Activated naive CD4-positive, alpha-beta T cell treated with anti-CD3 and anti-CD28 coated beads for 36 hours (primary cell): ENCODE data around the gene RP9. TPM values are rescaled to one million over a fixed set of nuclear protein-coding genes. Genes with fewer than 3 reads are reported as not detected.

ENCODE experiments used
- CTCF ChIA-PET: fragments of 350-600 bp; sonication (Branson Sonifier 250); formaldehyde crosslinking; loops from one replicate; lab custom pipeline; 2021; ENCODE audit warnings: antibody characterized with exemption; lab: Charles Lee
- DNase-seq: peaks from one replicate; pipeline ENCODE4 v3.0.0-alpha.2; 2020
- H3K27ac Mint-ChIP-seq: one replicate; pipeline ENCODE4 v1.8.0; 2021; ENCODE audit warnings: mild to moderate bottlenecking, mixed read lengths
- H3K27me3 Mint-ChIP-seq: one replicate; pipeline ENCODE4 v1.8.0; 2021; ENCODE audit warnings: low read depth, mixed read lengths
- H3K36me3 Mint-ChIP-seq: one replicate; pipeline ENCODE4 v1.8.0; 2021; ENCODE audit warnings: low read depth, mixed read lengths
- H3K4me1 Mint-ChIP-seq: one replicate; pipeline ENCODE4 v1.8.0; 2021; ENCODE audit warnings: low read depth, mixed read lengths
- H3K4me3 Mint-ChIP-seq: one replicate; pipeline ENCODE4 v1.8.0; 2021; ENCODE audit warnings: mild to moderate bottlenecking, moderate library complexity, mixed read lengths
- H3K9me3 Mint-ChIP-seq: one replicate; pipeline ENCODE4 v1.8.0; 2021; ENCODE audit warnings: mixed read lengths
- intact Hi-C: fragments of 100-400 bp; cut with micrococcal nuclease; formaldehyde crosslinking; loops from one replicate; pipeline ENCODE4 v1.15.1; 2023
- total RNA-seq, 2 experiments: library from RNA; stranded (reverse); gene quantifications; one replicate each; pipeline ENCODE4 v1.2.3, GENCODE V29; 2021

RP9 gene
- total RNA-seq, 2 experiments from 2014 or later: 14.2 to 17.6 TPM

DNA sequence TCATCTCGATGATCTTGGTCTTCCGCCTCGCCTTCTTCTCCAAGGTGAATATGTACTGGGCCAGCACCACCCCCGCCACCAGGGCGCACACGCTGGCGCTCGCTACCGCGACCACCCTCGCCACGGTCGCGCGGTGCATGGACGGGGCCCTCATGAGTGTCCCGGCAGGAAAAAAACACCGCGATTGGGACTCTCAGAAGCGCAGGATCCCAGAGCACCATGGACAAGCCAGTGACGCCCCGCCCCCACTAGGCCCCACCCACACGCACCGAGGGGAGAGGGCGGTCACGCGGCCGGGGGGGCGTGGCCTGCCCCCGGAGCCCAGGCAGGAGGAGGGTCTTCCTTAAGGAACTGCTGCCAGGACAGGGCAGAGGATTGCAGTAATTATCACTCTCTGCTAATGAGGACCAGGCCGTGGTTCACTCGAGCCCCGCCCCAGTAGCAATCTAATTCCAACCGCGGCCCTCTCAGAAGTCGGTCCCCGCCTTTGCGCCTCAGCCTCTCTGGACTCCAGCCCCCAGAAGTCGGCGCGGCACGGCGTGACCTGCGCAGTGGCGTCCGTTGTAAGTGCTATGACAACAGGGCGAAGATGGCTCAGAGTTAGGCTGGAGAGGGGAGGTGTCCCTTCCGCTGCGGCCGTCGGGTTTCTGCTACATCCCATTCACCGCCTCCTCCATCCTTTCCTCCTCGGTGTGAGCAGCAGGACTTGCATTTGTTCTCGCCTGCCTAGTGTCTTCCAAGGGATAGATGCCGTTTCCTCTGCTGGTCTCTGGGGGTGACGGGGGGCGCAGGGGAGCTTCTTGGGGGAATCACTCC, 20.0 kb upstream of the RP9 start, which contains the start of gene BBS9:
Gene BBS9 (plus strand): TSS at position 575 of the 816 bp plus-strand sequence. CDS start 16,689 bp downstream, outside the sequence.
- peak; percentile 95 for DNase-seq
- Mint-ChIP-seq H3K4me3 (peak within 1 kb of the TSS; percentile 93), H3K9me3 (no peaks in the 10 kb centered on the region), H3K36me3 (peaks cover 2% of the 10 kb centered on the region), H3K4me1 (peaks cover 21% of the 10 kb centered on the region), H3K27ac (peak within 1 kb of the TSS; percentile 72), H3K27me3 (no peaks in the 10 kb centered on the region)
- CTCF ChIA-PET: interaction anchor here (0.5 to 0.8 kb wide), 2 partner anchors 10 to 21 kb away, joined by 3 to 5 read pairs; no protein-coding TSS in a partner anchor
- intact Hi-C loops: loop anchor here (1.0 to 2.0 kb wide), 7 partner anchors 20 to 639 kb away; partner anchors contain the start of genes AVL9, LSM5, NT5C3A and RP9

- peak overlapping the region; percentile 72 for H3K27ac Mint-ChIP-seq
- intact Hi-C loops: loop anchor here (2.0 kb wide), 1 partner anchor 634 kb away; the partner anchor contains the start of gene AVL9
- H3K27me3 Mint-ChIP-seq: no peaks in the 10 kb centered on the region
- H3K4me1 Mint-ChIP-seq: peaks cover 21% of the 10 kb centered on the region
- H3K36me3 Mint-ChIP-seq: peaks cover 2% of the 10 kb centered on the region
- H3K4me3 Mint-ChIP-seq: peak overlapping the region; percentile 93
- CTCF ChIA-PET: no interaction called here
- DNase-seq: no peak
- no peaks in the 10 kb centered on the region for H3K9me3 Mint-ChIP-seq
Observed at GRCh38 chr7:33128631-33128989, 19.4 kb upstream of the RP9 start.

DNA sequence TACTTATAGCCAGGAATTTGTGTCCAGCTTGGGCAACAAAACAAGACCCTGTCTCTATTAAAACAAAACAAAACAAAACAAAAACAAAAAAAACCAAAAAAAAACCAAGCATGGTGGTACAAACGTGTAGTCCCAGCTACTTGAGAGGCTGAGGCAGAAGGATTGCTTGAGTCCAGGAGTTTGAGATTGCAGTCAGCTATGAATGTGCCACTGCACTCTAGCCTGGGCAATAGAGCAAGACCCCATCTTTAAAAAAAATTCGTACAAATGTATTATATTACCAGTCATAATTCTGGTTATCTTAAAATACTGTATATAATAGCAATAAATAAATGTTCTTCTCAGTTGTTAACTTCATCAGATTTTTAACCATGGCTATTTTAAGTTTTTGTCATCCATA, 17.9 kb upstream of the RP9 start:
- no peaks in the 10 kb centered on the region for H3K36me3 Mint-ChIP-seq
- no peak for DNase-seq
- H3K27ac Mint-ChIP-seq: no peak overlapping the region
- H3K9me3 Mint-ChIP-seq: no peaks in the 10 kb centered on the region
- intact Hi-C loops: no loop called here
- peaks cover 16% of the 10 kb centered on the region for H3K4me1 Mint-ChIP-seq
- CTCF ChIA-PET: interaction anchor here (1.0 kb wide), 1 partner anchor 26 kb away, joined by 3 read pairs; no protein-coding TSS in a partner anchor
- H3K4me3 Mint-ChIP-seq: no peak overlapping the region
- peaks cover under 1% of the 10 kb centered on the region for H3K27me3 Mint-ChIP-seq

DNA sequence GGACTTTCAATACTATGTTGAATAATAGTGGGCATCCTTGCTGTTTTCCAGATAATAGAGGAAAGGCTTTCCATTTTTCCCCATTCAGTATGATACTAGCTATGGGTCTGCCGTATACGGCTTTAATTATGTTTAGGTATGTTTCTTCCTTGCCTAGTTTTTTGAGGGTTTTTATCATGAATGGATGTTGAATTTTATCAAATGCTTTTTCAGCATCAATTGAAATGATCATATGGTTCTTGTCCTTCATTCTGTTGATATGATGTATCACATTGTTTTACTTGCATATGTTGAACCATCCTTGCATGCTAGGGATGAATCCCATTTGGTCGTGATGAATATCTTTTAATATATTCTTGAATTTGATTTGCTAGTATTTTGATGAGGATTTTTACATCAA, 9.2 kb upstream of the RP9 start:
- CTCF ChIA-PET: no interaction called here
- Mint-ChIP-seq H3K4me1 (no peaks in the 10 kb centered on the region), H3K36me3 (peaks cover 4% of the 10 kb centered on the region), H3K27ac (no peak overlapping the region), H3K27me3 (peaks cover 17% of the 10 kb centered on the region), H3K9me3 (peaks cover 5% of the 10 kb centered on the region), H3K4me3 (no peak overlapping the region)
- intact Hi-C loops: no loop called here
- no peak for DNase-seq

GRCh38 chr7:33114976-33115375, 5.8 kb upstream of the RP9 start:
- peaks cover 4% of the 10 kb centered on the region for H3K36me3 Mint-ChIP-seq
- H3K27me3 Mint-ChIP-seq: peaks cover 9% of the 10 kb centered on the region
- H3K27ac Mint-ChIP-seq: no peak overlapping the region
- H3K9me3 Mint-ChIP-seq: peaks cover 5% of the 10 kb centered on the region
- DNase-seq: no peak
- intact Hi-C loops: no loop called here
- H3K4me1 Mint-ChIP-seq: peaks cover 4% of the 10 kb centered on the region
- no peak overlapping the region for H3K4me3 Mint-ChIP-seq
- CTCF ChIA-PET: interaction anchor here (0.9 kb wide), 1 partner anchor 156 kb away, joined by 3 read pairs; no protein-coding TSS in a partner anchor

DNA sequence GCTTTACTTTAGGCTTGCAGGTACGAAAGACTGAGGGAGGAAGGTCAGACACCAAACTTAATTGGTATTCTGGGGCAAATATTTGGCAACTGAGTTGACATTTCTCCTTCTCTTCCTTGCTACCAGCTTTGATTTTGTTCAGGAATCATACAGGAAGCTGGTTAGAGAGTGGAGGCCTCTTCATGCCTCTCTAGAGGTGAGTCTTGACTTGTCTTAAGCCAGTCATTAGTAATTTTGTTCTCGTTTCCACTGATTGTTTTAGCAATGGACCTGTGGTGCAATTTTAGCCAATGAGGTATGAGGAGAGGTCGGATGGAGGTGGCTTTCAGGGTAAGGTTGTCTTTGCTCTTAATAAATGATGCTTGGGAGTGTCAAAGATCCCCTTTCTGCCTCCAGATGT, 2.4 kb upstream of the RP9 start:
- Mint-ChIP-seq H3K27me3 (peaks cover 2% of the 10 kb centered on the region), H3K36me3 (no peaks in the 10 kb centered on the region), H3K4me1 (peaks cover 25% of the 10 kb centered on the region), H3K27ac (no peak overlapping the region), H3K9me3 (no peaks in the 10 kb centered on the region), H3K4me3 (no peak overlapping the region)
- intact Hi-C loops: no loop called here
- no peak for DNase-seq
- CTCF ChIA-PET: interaction anchor here (0.6 to 5.2 kb wide), 3 partner anchors 40 to 266 kb away, joined by 3 to 43 read pairs (median 3); no protein-coding TSS in a partner anchor

GRCh38 chr7:33109758-33110238, 594 bp upstream of the RP9 start:
- Mint-ChIP-seq H3K27ac (no peak overlapping the region), H3K27me3 (no peaks in the 10 kb centered on the region), H3K4me3 (peak overlapping the region; percentile 67), H3K36me3 (no peaks in the 10 kb centered on the region), H3K4me1 (peaks cover 35% of the 10 kb centered on the region), H3K9me3 (no peaks in the 10 kb centered on the region)
- intact Hi-C loops: loop anchor here (1.0 to 2.0 kb wide), 7 partner anchors 20 to 417 kb away; partner anchors contain the start of gene BBS9
- CTCF ChIA-PET: interaction anchor here (0.6 to 5.2 kb wide), 9 partner anchors 11 to 388 kb away, joined by 3 to 43 read pairs (median 4); no protein-coding TSS in a partner anchor
- DNase-seq: peak; percentile 16

- intact Hi-C loops: loop anchor here (1.0 to 2.0 kb wide), 8 partner anchors 21 to 618 kb away; partner anchors contain the start of genes BBS9 and LSM5
- Mint-ChIP-seq H3K4me3 (peak overlapping the region; percentile 88), H3K27ac (peak overlapping the region; percentile 56), H3K36me3 (no peaks in the 10 kb centered on the region), H3K9me3 (no peaks in the 10 kb centered on the region), H3K27me3 (no peaks in the 10 kb centered on the region), H3K4me1 (peaks cover 39% of the 10 kb centered on the region)
- CTCF ChIA-PET: interaction anchor here (0.6 to 5.2 kb wide), 21 partner anchors 10 to 346 kb away, joined by 3 to 43 read pairs (median 7); no protein-coding TSS in a partner anchor
- DNase-seq: peak; percentile 21
Observed at GRCh38 chr7:33108554-33109004, 625 bp downstream of the RP9 start.

DNA sequence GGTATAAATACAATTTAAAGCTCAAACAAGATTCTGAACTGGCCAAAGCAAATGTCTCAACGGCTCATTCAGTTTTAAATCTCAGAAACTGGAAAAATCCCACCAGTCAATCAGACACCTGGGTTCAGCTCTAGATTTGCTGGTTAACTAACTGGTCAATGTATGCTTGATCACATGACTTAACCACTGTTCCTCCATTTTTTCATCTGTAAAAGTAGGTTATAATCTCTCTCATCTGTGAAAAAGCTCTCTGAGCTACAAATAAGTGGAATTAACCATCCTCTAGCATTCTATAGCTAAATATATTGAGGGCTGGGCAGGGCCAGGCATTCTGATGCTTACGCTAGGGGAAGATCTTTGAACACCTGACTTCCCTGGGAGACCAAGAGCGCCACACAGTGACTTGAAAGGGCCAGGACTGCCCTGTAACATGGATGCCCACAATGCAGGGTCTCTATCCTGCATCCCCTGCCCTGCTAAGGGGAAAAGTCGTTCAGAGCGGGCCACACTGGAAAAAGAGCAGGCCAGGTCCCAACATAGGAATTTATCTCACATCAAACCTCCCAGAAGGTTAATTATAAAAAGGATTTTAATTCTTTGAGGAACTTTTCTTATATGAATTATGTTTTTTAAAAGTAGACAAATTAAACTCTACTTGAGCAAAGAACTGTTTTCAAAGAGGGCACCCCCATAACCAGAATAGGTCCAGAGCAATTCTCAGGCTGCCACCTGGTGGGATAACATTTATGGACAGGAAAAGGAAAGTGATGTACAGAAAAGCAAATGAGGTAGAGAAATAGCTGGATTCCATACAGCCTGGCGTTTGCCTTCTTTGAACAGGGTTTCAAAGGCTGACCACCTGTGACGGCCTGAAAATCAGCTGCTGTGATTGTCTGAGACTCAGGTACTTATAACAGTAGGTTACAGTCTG, 1.8 kb downstream of the RP9 start:
- H3K27me3 Mint-ChIP-seq: no peaks in the 10 kb centered on the region
- DNase-seq: peak; percentile 64
- no peak overlapping the region for H3K27ac Mint-ChIP-seq
- peaks cover 39% of the 10 kb centered on the region for H3K4me1 Mint-ChIP-seq
- no peaks in the 10 kb centered on the region for H3K9me3 Mint-ChIP-seq
- intact Hi-C loops: loop anchor here (1.0 to 2.0 kb wide), 6 partner anchors 143 to 617 kb away; partner anchors contain the start of gene LSM5
- CTCF ChIA-PET: interaction anchor here (0.5 to 5.2 kb wide), 31 partner anchors 9 to 729 kb away, joined by 3 to 43 read pairs (median 5); no protein-coding TSS in a partner anchor
- H3K4me3 Mint-ChIP-seq: peak overlapping the region; percentile 88
- no peaks in the 10 kb centered on the region for H3K36me3 Mint-ChIP-seq

DNA sequence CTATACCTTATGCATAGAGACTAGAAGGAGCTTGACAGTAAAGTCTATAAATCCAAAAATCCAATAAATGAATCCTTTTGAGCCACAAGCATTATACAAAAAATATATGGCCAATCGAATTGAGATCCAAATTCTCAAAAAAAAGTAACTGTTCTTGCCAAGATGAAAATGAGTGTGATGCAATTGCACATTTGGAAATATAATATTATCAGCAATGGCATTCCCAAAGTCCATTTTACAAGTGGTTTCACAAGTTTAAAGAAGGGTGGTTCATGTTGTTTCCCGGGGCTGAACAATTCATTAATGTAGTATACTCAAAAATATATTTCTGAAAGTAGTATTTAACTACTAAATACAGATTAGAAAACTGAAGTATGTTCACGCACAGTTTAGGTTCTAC, 7.3 kb downstream of the RP9 start:
- intact Hi-C loops: no loop called here

GRCh38 chr7:33100770-33101169, 8.4 kb downstream of the RP9 start:
- intact Hi-C loops: no loop called here
- Mint-ChIP-seq H3K27me3 (no peaks in the 10 kb centered on the region), H3K9me3 (no peaks in the 10 kb centered on the region), H3K36me3 (peaks cover 17% of the 10 kb centered on the region), H3K4me1 (peaks cover 9% of the 10 kb centered on the region), H3K4me3 (no peak overlapping the region), H3K27ac (no peak overlapping the region)
- no peak for DNase-seq
- CTCF ChIA-PET: interaction anchor here (0.7 to 1.3 kb wide), 2 partner anchors 26 to 201 kb away, joined by 3 read pairs; no protein-coding TSS in a partner anchor

More for the DNA sequence above, 7.3 kb downstream of the RP9 start:
- peaks cover 16% of the 10 kb centered on the region for H3K36me3 Mint-ChIP-seq
- peaks cover 18% of the 10 kb centered on the region for H3K4me1 Mint-ChIP-seq
- no peaks in the 10 kb centered on the region for H3K9me3 Mint-ChIP-seq
- H3K27me3 Mint-ChIP-seq: no peaks in the 10 kb centered on the region
- CTCF ChIA-PET: interaction anchor here (0.7 to 1.3 kb wide), 3 partner anchors 25 to 255 kb away, joined by 3 to 4 read pairs (median 3); no protein-coding TSS in a partner anchor
- DNase-seq: no peak
- H3K4me3 Mint-ChIP-seq: no peak overlapping the region
- H3K27ac Mint-ChIP-seq: no peak overlapping the region
